Hepatocyte (in vitro differentiated cells): Measurements from ENCODE around the gene TBXAS1.

Experiments used
- EZH2 ChIP-seq: fragments of 200-600 bp; sonication (generic); IDR thresholded peaks from 2 replicates; pipeline ENCODE4 v1.6.1; 2016; ENCODE audit warnings: antibody characterized with exemption, mild to moderate bottlenecking, borderline replicate concordance
- TF ChIP-seq, protein P1 (sequence below): fragments of 200-600 bp; sonication (generic); IDR thresholded peaks from 2 replicates; pipeline ENCODE4 v1.5.1; 2016; ENCODE audit warnings: antibody characterized with exemption, mild to moderate bottlenecking; ENCODE audit not compliant: poor library complexity

DNA sequence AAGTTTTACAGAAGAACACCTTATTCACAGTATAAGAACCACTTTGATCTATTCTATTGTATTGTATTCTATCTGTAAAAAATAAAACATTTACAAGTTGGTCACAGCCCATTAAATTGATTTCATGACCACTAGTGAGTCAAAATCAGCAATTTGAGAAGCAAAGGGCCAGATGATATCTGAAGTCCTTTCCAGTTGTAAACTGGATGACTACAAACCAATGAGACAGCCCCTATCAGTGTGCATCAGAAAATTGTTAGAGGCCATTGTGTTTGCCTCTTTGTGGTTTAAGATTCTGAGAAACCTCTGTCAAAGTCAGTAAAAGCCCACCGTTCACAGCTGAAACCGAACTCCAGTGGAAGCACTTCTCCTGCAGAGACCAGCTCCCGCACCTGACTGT is 54.8 kb downstream of the TBXAS1 start:
- TF ChIP-seq, protein P1, sequence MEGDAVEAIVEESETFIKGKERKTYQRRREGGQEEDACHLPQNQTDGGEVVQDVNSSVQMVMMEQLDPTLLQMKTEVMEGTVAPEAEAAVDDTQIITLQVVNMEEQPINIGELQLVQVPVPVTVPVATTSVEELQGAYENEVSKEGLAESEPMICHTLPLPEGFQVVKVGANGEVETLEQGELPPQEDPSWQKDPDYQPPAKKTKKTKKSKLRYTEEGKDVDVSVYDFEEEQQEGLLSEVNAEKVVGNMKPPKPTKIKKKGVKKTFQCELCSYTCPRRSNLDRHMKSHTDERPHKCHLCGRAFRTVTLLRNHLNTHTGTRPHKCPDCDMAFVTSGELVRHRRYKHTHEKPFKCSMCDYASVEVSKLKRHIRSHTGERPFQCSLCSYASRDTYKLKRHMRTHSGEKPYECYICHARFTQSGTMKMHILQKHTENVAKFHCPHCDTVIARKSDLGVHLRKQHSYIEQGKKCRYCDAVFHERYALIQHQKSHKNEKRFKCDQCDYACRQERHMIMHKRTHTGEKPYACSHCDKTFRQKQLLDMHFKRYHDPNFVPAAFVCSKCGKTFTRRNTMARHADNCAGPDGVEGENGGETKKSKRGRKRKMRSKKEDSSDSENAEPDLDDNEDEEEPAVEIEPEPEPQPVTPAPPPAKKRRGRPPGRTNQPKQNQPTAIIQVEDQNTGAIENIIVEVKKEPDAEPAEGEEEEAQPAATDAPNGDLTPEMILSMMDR, result no peak
- TF ChIP-seq EZH2, result no peak
